Panc1 (cell line): ENCODE results near the gene PRXL2C. TPM values are rescaled to one million over a fixed set of nuclear protein-coding genes. Genes with fewer than 3 reads are reported as not detected.

ENCODE experiments used
- ATAC-seq: fragments of 200-7000 bp; cut with Tn5 transposase; 2 replicates; pipeline ENCODE4 v1.9.1; 2020; ENCODE audit warnings: mild to moderate bottlenecking, moderate library complexity
- BruUV-seq: library from RNA; stranded (reverse); fragments of 400-500 nt; replicated peaks from 2 replicates; lab custom pipeline; 2021; lab: Mats Ljungman, UMichigan
- CTCF ChIA-PET: fragments of 300-600 bp; sonication (Branson Sonifier 250); formaldehyde crosslinking; loops from one replicate; lab custom pipeline; 2022; ENCODE audit warnings: antibody characterized with exemption; lab: Charles Lee
- POLR2A ChIA-PET: fragments of 300-600 bp; sonication (Branson Sonifier 250); formaldehyde crosslinking; loops from one replicate; lab custom pipeline; 2022; ENCODE audit warnings: antibody characterized with exemption; lab: Charles Lee
- DNase-seq: peaks from one replicate; pipeline ENCODE4 v3.0.0-alpha.2; 2010; ENCODE audit warnings: low read depth, low spot score
- H3K27ac ChIP-seq: 2 replicates; pipeline ENCODE4 v1.5.1; 2011; ENCODE audit warnings: mild to moderate bottlenecking, low read length, inconsistent platforms
- H3K27me3 ChIP-seq: fragments of 200-500 bp; sonication (Bioruptor generic); 2 replicates; pipeline ENCODE4 v1.6.0; 2014; ENCODE audit warnings: low read length, inconsistent platforms; ENCODE audit not compliant: control insufficient read depth, insufficient read depth
- H3K36me3 ChIP-seq: fragments of 200-500 bp; sonication (Bioruptor generic); 2 replicates; pipeline ENCODE4 v1.5.1; 2014; ENCODE audit warnings: inconsistent platforms, mild to moderate bottlenecking, low read length, moderate library complexity; ENCODE audit not compliant: control insufficient read depth, insufficient read depth
- H3K4me1 ChIP-seq: 2 replicates; pipeline ENCODE4 v1.5.1; 2011; ENCODE audit warnings: inconsistent platforms, mild to moderate bottlenecking, low read length, moderate library complexity; ENCODE audit not compliant: control insufficient read depth, insufficient read depth
- H3K4me3 ChIP-seq, 2 experiments: 2 replicates each; pipeline ENCODE4 v1.5.1; 2011 to 2012; ENCODE audit warnings: low read depth in 2 of 2, low read length in 2 of 2, mild to moderate bottlenecking in 2 of 2, inconsistent platforms in 1 of 2, moderate library complexity in 1 of 2
- H3K9me3 ChIP-seq: fragments of 200-500 bp; sonication (Bioruptor generic); 2 replicates; pipeline ENCODE4 v1.5.1; 2014; ENCODE audit warnings: low read depth, mild to moderate bottlenecking, inconsistent platforms, low read length, moderate library complexity; ENCODE audit not compliant: control insufficient read depth, insufficient read depth
- POLR2AphosphoS5 ChIP-seq: IDR thresholded peaks from 2 replicates; pipeline ENCODE4 v1.6.1; 2012; ENCODE audit warnings: mild to moderate bottlenecking, low read depth, low read length, moderate library complexity
- SIN3A ChIP-seq: IDR thresholded peaks from 2 replicates; pipeline ENCODE4 v1.6.1; 2012; ENCODE audit warnings: low read depth, mild to moderate bottlenecking, low read length, moderate library complexity, borderline replicate concordance; ENCODE audit not compliant: insufficient read depth
- TCF7L2 ChIP-seq: IDR thresholded peaks from 2 replicates; pipeline ENCODE4 v1.6.1; 2011; ENCODE audit warnings: mild to moderate bottlenecking, low read depth, low read length, inconsistent platforms
- in situ Hi-C: cut with HindIII; loops from 2 replicates; pipeline ENCODE4 v1.10.0; 2016; ENCODE audit warnings: low sequenced_read_pairs, low pct_unique_long_range_greater_than_20kb
- intact Hi-C: fragments of 100-400 bp; cut with micrococcal nuclease; formaldehyde crosslinking; loops from one replicate; pipeline ENCODE4 v1.10.0; 2022; ENCODE audit not compliant: unreplicated experiment
- total RNA-seq: library from RNA; stranded (reverse); gene quantifications from one replicate; pipeline ENCODE4 v1.2.1, GENCODE V29; 2021; ENCODE audit not compliant: unreplicated experiment
- TF ChIP-seq, protein P1 (sequence below): fragments of 450-650 bp; IDR thresholded peaks from 2 replicates; pipeline ENCODE4 v1.5.1; 2017; ENCODE audit warnings: mild to moderate bottlenecking
- TF ChIP-seq, protein P2 (sequence below), 2 experiments: IDR thresholded peaks; 2 replicates each; pipeline ENCODE4 v1.6.1; 2011 to 2012; ENCODE audit warnings: low read depth in 2 of 2, control low read depth in 1 of 2, low read length in 1 of 2, mild to moderate bottlenecking in 1 of 2, moderate library complexity in 1 of 2; ENCODE audit not compliant: insufficient read depth in 1 of 2

PRXL2C gene
- total RNA-seq, 1 experiment from 2014 or later = 14.0 TPM

DNA sequence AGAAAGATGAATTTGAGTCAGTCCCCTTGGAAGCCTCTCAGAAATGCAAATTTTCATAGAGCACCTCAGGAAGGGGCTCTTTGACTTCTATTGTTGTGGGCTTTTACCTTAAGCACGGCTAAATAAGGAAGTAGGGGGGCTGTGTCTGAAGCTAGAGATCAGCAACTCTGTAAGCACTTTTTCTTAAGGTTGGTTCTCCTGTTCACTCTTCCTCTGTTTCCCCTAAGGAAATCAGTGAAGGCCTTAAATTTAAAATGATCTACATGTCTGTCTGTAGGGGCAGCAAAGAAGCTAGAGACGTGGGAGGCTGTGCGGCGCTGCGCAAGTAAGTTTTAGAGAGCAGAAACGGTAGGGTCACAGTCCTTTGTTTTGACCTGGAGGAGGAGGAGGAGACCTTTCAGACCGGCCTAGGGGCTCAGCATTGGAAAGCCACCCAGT, 34.3 kb downstream of the PRXL2C start:
- Histone ChIP-seq H3K36me3 (no peaks in the 10 kb centered on the region), H3K4me1 (peaks cover 21% of the 10 kb centered on the region), H3K9me3 (no peaks in the 10 kb centered on the region), H3K27me3 (no peaks in the 10 kb centered on the region), H3K27ac (peak overlapping the region; percentile 80), H3K4me3 (peak overlapping the region; percentile 57 to 66)
- intact Hi-C loops = loop anchor here (10.0 kb wide), 1 partner anchor 1106 kb away; the partner anchor contains the start of gene PTCH1
- DNase-seq = no peak
- BruUV-seq = no TSS peak
- ChIA-PET POLR2A (interaction anchor here (0.6 kb wide), 1 partner anchor 38 kb away, joined by 4 read pairs; no protein-coding TSS in a partner anchor), CTCF (interaction anchor here (0.6 kb wide), 1 partner anchor 20 kb away, joined by 5 read pairs; no protein-coding TSS in a partner anchor)
- TF ChIP-seq, protein P1, sequence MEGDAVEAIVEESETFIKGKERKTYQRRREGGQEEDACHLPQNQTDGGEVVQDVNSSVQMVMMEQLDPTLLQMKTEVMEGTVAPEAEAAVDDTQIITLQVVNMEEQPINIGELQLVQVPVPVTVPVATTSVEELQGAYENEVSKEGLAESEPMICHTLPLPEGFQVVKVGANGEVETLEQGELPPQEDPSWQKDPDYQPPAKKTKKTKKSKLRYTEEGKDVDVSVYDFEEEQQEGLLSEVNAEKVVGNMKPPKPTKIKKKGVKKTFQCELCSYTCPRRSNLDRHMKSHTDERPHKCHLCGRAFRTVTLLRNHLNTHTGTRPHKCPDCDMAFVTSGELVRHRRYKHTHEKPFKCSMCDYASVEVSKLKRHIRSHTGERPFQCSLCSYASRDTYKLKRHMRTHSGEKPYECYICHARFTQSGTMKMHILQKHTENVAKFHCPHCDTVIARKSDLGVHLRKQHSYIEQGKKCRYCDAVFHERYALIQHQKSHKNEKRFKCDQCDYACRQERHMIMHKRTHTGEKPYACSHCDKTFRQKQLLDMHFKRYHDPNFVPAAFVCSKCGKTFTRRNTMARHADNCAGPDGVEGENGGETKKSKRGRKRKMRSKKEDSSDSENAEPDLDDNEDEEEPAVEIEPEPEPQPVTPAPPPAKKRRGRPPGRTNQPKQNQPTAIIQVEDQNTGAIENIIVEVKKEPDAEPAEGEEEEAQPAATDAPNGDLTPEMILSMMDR = no peak; the same call in 1 of the 2 replicates
- no peak for TF ChIP-seq POLR2AphosphoS5
- TF ChIP-seq SIN3A = no peak
- no peak for TF ChIP-seq TCF7L2
- TF ChIP-seq, protein P2, sequence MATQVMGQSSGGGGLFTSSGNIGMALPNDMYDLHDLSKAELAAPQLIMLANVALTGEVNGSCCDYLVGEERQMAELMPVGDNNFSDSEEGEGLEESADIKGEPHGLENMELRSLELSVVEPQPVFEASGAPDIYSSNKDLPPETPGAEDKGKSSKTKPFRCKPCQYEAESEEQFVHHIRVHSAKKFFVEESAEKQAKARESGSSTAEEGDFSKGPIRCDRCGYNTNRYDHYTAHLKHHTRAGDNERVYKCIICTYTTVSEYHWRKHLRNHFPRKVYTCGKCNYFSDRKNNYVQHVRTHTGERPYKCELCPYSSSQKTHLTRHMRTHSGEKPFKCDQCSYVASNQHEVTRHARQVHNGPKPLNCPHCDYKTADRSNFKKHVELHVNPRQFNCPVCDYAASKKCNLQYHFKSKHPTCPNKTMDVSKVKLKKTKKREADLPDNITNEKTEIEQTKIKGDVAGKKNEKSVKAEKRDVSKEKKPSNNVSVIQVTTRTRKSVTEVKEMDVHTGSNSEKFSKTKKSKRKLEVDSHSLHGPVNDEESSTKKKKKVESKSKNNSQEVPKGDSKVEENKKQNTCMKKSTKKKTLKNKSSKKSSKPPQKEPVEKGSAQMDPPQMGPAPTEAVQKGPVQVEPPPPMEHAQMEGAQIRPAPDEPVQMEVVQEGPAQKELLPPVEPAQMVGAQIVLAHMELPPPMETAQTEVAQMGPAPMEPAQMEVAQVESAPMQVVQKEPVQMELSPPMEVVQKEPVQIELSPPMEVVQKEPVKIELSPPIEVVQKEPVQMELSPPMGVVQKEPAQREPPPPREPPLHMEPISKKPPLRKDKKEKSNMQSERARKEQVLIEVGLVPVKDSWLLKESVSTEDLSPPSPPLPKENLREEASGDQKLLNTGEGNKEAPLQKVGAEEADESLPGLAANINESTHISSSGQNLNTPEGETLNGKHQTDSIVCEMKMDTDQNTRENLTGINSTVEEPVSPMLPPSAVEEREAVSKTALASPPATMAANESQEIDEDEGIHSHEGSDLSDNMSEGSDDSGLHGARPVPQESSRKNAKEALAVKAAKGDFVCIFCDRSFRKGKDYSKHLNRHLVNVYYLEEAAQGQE (IDR thresholded peaks at IDR 0.05; ENCODE audit: insufficient read depth in 1 of 2, low read depth in 2 of 2, low read length in 1 of 2) = no peak
- in situ Hi-C loops = no loop called here
- no peak for ATAC-seq

DNA sequence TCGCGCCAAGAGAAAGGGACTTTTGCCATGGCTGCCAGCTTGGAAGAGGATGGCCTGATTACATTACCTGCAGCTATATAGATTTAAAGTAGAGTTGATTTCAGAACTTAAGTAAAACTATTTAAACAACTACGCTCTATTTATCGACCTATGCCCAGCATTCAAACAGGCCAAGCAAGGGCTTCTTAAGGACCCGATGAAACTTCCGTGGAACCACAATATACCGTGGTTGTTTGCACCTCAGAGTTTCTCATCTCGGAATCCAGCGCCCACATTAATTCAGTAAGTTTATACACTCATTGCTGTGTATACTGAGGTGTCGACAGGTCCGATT, 35.0 kb downstream of the PRXL2C start:
- ChIA-PET CTCF (no interaction called here), POLR2A (no interaction called here)
- no TSS peak for BruUV-seq
- Histone ChIP-seq H3K4me3 (peak overlapping the region; percentile 57 to 66), H3K27me3 (no peaks in the 10 kb centered on the region), H3K27ac (peak overlapping the region; percentile 80), H3K9me3 (no peaks in the 10 kb centered on the region), H3K4me1 (peaks cover 21% of the 10 kb centered on the region), H3K36me3 (no peaks in the 10 kb centered on the region)
- in situ Hi-C loops (no loop called here), intact Hi-C loops (loop anchor here (10.0 kb wide), 1 partner anchor 1105 kb away; the partner anchor contains the start of gene PTCH1)
- DNase-seq (no peak), ATAC-seq (no peak)
- TF ChIP-seq, protein P1 = no peak
- TF ChIP-seq, protein P2 (IDR thresholded peaks at IDR 0.05; ENCODE audit: insufficient read depth in 1 of 2, low read depth in 2 of 2, low read length in 1 of 2) = no peak
- TF ChIP-seq TCF7L2 (no peak), SIN3A (no peak), POLR2AphosphoS5 (no peak)
